Stomach (tissue), 9 donors: ENCODE data around the gene SPATC1L. TPM values are rescaled to one million over a fixed set of nuclear protein-coding genes. Genes with fewer than 3 reads are reported as not detected.

Experiments used
- DNase-seq, 2 donors: peaks; one replicate each; pipeline versions ENCODE4 v3.0.0 to v3.0.0-alpha.2; 2013 to 2019
- H3K27ac ChIP-seq, 5 donors: fragments of 200-600 bp in 4 of 5; sonication (generic) in 4 of 5; one replicate each; pipeline ENCODE4 v1.5.1; 2013 to 2019; ENCODE audit warnings: mild to moderate bottlenecking in 1 of 5, moderate library complexity in 1 of 5
- H3K27me3 ChIP-seq, 3 donors: fragments of 200-600 bp; sonication (generic); one replicate each; pipeline ENCODE4 v1.5.1; 2017 to 2019; ENCODE audit warnings: mixed run types in 1 of 3
- H3K36me3 ChIP-seq, 4 donors: fragments of 200-600 bp; sonication (generic); 1 replicate in 3 of 4; 2 replicates in 1 of 4; pipeline ENCODE4 v1.5.1; 2016 to 2019
- H3K4me1 ChIP-seq, 4 donors: fragments of 200-600 bp; sonication (generic); one replicate each; pipeline ENCODE4 v1.5.1; 2016 to 2019
- H3K4me3 ChIP-seq, 4 donors: fragments of 200-600 bp; sonication (generic) in 3 of 4; one replicate each; pipeline ENCODE4 v1.5.1; 2016 to 2019; ENCODE audit warnings: mild to moderate bottlenecking in 1 of 4
- H3K9me3 ChIP-seq, 4 donors: fragments of 200-600 bp; sonication (generic); one replicate each; pipeline ENCODE4 v1.5.1; 2016 to 2019
- CTCF ChIP-seq, 7 experiments: fragments of 450-650 bp in 4 of 7; fragments of 200-600 bp in 3 of 7; sonication (generic) in 3 of 7; IDR thresholded peaks; one replicate each; pipeline ENCODE4 v1.5.1; 2016 to 2019; ENCODE audit warnings: antibody characterized with exemption in 7 of 7, control low read depth in 2 of 7, mild to moderate bottlenecking in 1 of 7
- EP300 ChIP-seq: sonication (generic); formaldehyde crosslinking; IDR thresholded peaks from one replicate; pipeline ENCODE4 v1.6.1; 2017; ENCODE audit warnings: antibody characterized with exemption
- POLR2A ChIP-seq, 4 donors: fragments of 450-650 bp; IDR thresholded peaks; one replicate each; pipeline ENCODE4 v1.6.1; 2016; ENCODE audit warnings: antibody characterized with exemption in 4 of 4, control low read depth in 2 of 4, mild to moderate bottlenecking in 1 of 4, moderate library complexity in 1 of 4
- POLR2AphosphoS5 ChIP-seq, 3 donors: sonication (generic); formaldehyde crosslinking; IDR thresholded peaks; one replicate each; pipeline ENCODE4 v1.6.1; 2016; ENCODE audit warnings: antibody characterized with exemption in 3 of 3
- WGBS, 5 donors: extraction: QIAGEN DNeasy Blood & Tissue Kit in 3 of 5; methylation state at CpG; one replicate each; pipeline versions ENCODE4 v1.1.5 to v1.1.7; 2013 to 2018; 5-methylcytosine and 5-hydroxymethylcytosine counted together
- intact Hi-C: fragments of 100-400 bp; cut with DNase I; formaldehyde crosslinking; loops from one replicate; pipeline ENCODE4 v1.15.1; 2023; ENCODE audit warnings: low total_unique reads
- polyA plus RNA-seq, 3 donors: library from polyadenylated mRNA; stranded (reverse); fragments of 200-250 nt; gene quantifications; one replicate each; pipeline ENCODE4 v1.2.3, GENCODE V29; 2013
- total RNA-seq, 5 donors: library from RNA; depleted of rRNA; stranded (reverse); fragments of >200 nt; gene quantifications; one replicate each; pipeline versions ENCODE4 v1.1.0 to v1.2.3, GENCODE V29; 2014 to 2016
- donor health status: healthy with polysubstance abuse.
- donor health status: Bipolar disorder and iron deficiency.
- donor health status: healthy.

SPATC1L gene
- total and polyA plus RNA-seq, 8 donors: 0.72 to 26.4 (median 12.5) TPM; not detected in 1

- H3K9me3 ChIP-seq: no peaks in the 10 kb centered on the region
- H3K4me3 ChIP-seq: no peak overlapping the region
- peak in 1 of 2 donors; percentile 19 for DNase-seq
- H3K27me3 ChIP-seq: peaks cover 0 to 7% (median 0%) of the 10 kb centered on the region in 3 donors
- peak overlapping the region in 4 of 5 donors; percentile 37 to 67 (median 49) for H3K27ac ChIP-seq
- H3K4me1 ChIP-seq: peaks cover 0 to 31% (median 10%) of the 10 kb centered on the region in 4 donors
- peaks cover 25 to 53% (median 47%) of the 10 kb centered on the region in 4 donors for H3K36me3 ChIP-seq
- 62 to 83% (median 73%) methylated on average over 8 to 9 of the region's 9 CpGs for whole genome bisulfite sequencing, 5 donors
- intact Hi-C loops: no loop called here
- no peak for TF ChIP-seq POLR2AphosphoS5 (IDR thresholded peaks at IDR 0.05)
- TF ChIP-seq EP300: no peak
- no peak for TF ChIP-seq POLR2A (IDR thresholded peaks at IDR 0.05)
- no peak for TF ChIP-seq CTCF (IDR thresholded peaks at IDR 0.05)
These were observed 5.1 kb upstream of the SPATC1L start for GRCh38 chr21:46189213-46189958.

- Histone ChIP-seq H3K27ac (peak overlapping the region in 4 of 5 donors; percentile 36 to 67 (median 49)), H3K27me3 (peaks cover 0 to 14% (median 0%) of the 10 kb centered on the region in 3 donors), H3K4me1 (peaks cover 0 to 31% (median 12%) of the 10 kb centered on the region in 4 donors), H3K4me3 (no peak overlapping the region), H3K9me3 (no peaks in the 10 kb centered on the region), H3K36me3 (peaks cover 17 to 44% (median 38%) of the 10 kb centered on the region in 4 donors)
- 52 to 60% (median 57%) methylated on average over 17 of the region's 17 CpGs for WGBS, 5 donors
- intact Hi-C loops: no loop called here
- TF ChIP-seq EP300 (no peak), CTCF (IDR thresholded peaks at IDR 0.05) (no peak), POLR2AphosphoS5 (IDR thresholded peaks at IDR 0.05) (peak in 1 of 3 donors; percentile 49), POLR2A (IDR thresholded peaks at IDR 0.05) (no peak)
- no peak for DNase-seq
These were observed 4.3 kb upstream of the SPATC1L start for GRCh38 chr21:46188226-46189212.

- 88 to 90% (median 90%) methylated on average over 7 of the region's 7 CpGs for WGBS, 5 donors
- Histone ChIP-seq H3K9me3 (no peaks in the 10 kb centered on the region), H3K27ac (peak overlapping the region in 1 of 5 donors; percentile 67), H3K4me3 (no peak overlapping the region), H3K27me3 (peaks cover 0 to 14% (median 0%) of the 10 kb centered on the region in 3 donors), H3K4me1 (peaks cover 0 to 31% (median 15%) of the 10 kb centered on the region in 4 donors), H3K36me3 (peaks cover 13 to 38% (median 33%) of the 10 kb centered on the region in 4 donors)
- no peak for DNase-seq
- TF ChIP-seq POLR2A (IDR thresholded peaks at IDR 0.05) (no peak), EP300 (no peak), POLR2AphosphoS5 (IDR thresholded peaks at IDR 0.05) (no peak)
- intact Hi-C loops: no loop called here
These were observed 3.6 kb upstream of the SPATC1L start for GRCh38 chr21:46187814-46188213.

GRCh38 chr21:46187261-46187660 lies 3.0 kb upstream of the SPATC1L start:
- peak overlapping the region in 1 of 5 donors; percentile 67 for H3K27ac ChIP-seq
- 91 to 97% (median 95%) methylated on average over 8 of the region's 8 CpGs for WGBS, 5 donors
- H3K4me3 ChIP-seq: no peak overlapping the region
- peaks cover 9 to 32% (median 27%) of the 10 kb centered on the region in 4 donors for H3K36me3 ChIP-seq
- DNase-seq: no peak
- intact Hi-C loops: no loop called here
- TF ChIP-seq POLR2AphosphoS5 (IDR thresholded peaks at IDR 0.05): no peak
- TF ChIP-seq POLR2A (IDR thresholded peaks at IDR 0.05): no peak
- no peak for TF ChIP-seq CTCF (IDR thresholded peaks at IDR 0.05)
- no peak for TF ChIP-seq EP300
- H3K27me3 ChIP-seq: peaks cover 0 to 14% (median 0%) of the 10 kb centered on the region in 3 donors
- peaks cover 4 to 31% (median 18%) of the 10 kb centered on the region in 4 donors for H3K4me1 ChIP-seq
- no peaks in the 10 kb centered on the region for H3K9me3 ChIP-seq
